Upper lobe of left lung (tissue), 6 donors: Measurements from ENCODE around the gene CERS6. TPM values are rescaled to one million over a fixed set of nuclear protein-coding genes. Genes with fewer than 3 reads are reported as not detected.

Experiments used
- ATAC-seq, 2 donors: fragments of 200-7000 bp; cut with Tn5 transposase; one replicate each; pipeline ENCODE4 v1.9.1; 2022; ENCODE audit warnings: mild to moderate bottlenecking in 2 of 2, moderate library complexity in 2 of 2; ENCODE audit not compliant: low FRiP score in 2 of 2
- DNase-seq, 2 donors: peaks; one replicate each; pipeline ENCODE4 v3.0.0-alpha.2; 2019 to 2020
- H3K27ac ChIP-seq, 4 donors: fragments of 200-600 bp; sonication (generic); one replicate each; pipeline ENCODE4 v1.5.1; 2016 to 2019
- H3K27me3 ChIP-seq, 4 donors: fragments of 200-600 bp; sonication (generic); one replicate each; pipeline ENCODE4 v1.5.1; 2017 to 2019
- H3K36me3 ChIP-seq, 4 donors: fragments of 200-600 bp; sonication (generic); one replicate each; pipeline ENCODE4 v1.5.1; 2016 to 2019
- H3K4me1 ChIP-seq, 4 donors: fragments of 200-600 bp; sonication (generic); one replicate each; pipeline ENCODE4 v1.5.1; 2018 to 2019
- H3K4me3 ChIP-seq, 4 donors: fragments of 200-600 bp; sonication (generic); one replicate each; pipeline ENCODE4 v1.5.1; 2017 to 2019; ENCODE audit warnings: mild to moderate bottlenecking in 2 of 4, moderate library complexity in 1 of 4
- H3K9me3 ChIP-seq, 4 donors: fragments of 200-600 bp; sonication (generic); one replicate each; pipeline ENCODE4 v1.5.1; 2018 to 2019
- CTCF ChIP-seq, 6 experiments: fragments of 450-650 bp in 4 of 6; fragments of 200-600 bp in 2 of 6; sonication (generic) in 2 of 6; IDR thresholded peaks; one replicate each; pipeline ENCODE4 v1.5.1; 2016 to 2019; ENCODE audit warnings: antibody characterized with exemption in 6 of 6
- EP300 ChIP-seq, 4 donors: sonication (generic); formaldehyde crosslinking; IDR thresholded peaks; one replicate each; pipeline ENCODE4 v1.5.1; 2017; ENCODE audit warnings: antibody characterized with exemption in 4 of 4, control low read depth in 2 of 4
- POLR2A ChIP-seq, 4 donors: fragments of 450-650 bp; IDR thresholded peaks; one replicate each; pipeline ENCODE4 v1.5.1; 2016 to 2017; ENCODE audit warnings: antibody characterized with exemption in 4 of 4, mild to moderate bottlenecking in 2 of 4
- POLR2AphosphoS5 ChIP-seq, 2 donors: sonication (generic); formaldehyde crosslinking; IDR thresholded peaks; one replicate each; pipeline ENCODE4 v1.5.1; 2017; ENCODE audit warnings: antibody characterized with exemption in 2 of 2
- WGBS, 2 donors: methylation state at CpG; one replicate each; pipeline ENCODE4 v1.1.5; 2017 to 2018; 5-methylcytosine and 5-hydroxymethylcytosine counted together
- total RNA-seq, 6 donors: library from RNA; depleted of rRNA in 4 of 6; stranded (reverse); fragments of >200 nt in 4 of 6; gene quantifications; one replicate each; pipeline versions ENCODE4 v1.1.0 to v1.2.1, GENCODE V29; 2016 to 2021
- donor health status: DM: no; HTN: no; CAD: no; lungs with moderate emphysema.
- donor health status: DM: no; HTN: yes; CAD: no; lungs with severe emphysema.

The CERS6 gene
- total RNA-seq, 6 donors from 2014 or later, result 7.3 to 24.7 (median 16.6) TPM

DNA sequence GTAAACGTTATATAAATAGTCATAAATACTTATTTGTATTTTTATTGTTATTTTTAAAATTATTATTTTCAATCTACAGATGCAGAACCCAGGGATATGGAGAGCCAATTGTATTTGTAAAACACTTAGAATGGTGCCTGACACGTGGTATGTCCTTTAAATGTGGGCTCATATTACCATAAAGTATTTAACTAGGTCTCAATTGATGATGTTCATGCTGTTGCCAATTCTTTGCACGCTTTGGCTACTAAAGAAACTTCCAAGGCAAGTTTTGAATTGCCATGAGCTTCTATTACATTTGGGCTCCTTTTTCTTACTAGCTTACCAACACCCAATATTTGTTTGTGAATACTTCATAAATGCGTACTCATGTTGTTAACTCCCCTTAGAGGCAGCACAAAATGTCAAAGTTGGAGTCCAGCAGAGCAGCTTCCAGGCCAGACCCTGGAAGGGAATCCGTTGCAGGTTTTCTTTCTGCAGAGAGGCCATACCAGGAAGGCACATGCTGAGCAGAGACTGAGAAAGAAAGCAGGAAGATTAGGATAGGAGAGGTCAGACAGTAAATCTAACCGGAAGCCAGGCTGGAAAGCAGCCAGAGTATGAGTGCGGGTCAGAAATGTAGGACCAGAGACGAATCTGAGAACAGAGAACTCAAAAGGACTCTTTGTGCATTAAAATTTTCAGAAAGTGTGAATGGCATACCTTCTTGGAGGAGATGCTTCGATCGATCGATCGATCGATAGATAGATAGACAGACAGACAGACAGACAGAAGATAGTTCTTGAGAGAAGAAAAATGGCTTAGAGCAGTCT is 342.2 kb downstream of the CERS6 start:
- Histone ChIP-seq H3K27ac (peak overlapping the region in 1 of 4 donors; percentile 70), H3K27me3 (no peaks in the 10 kb centered on the region), H3K4me1 (peaks cover 13 to 16% (median 15%) of the 10 kb centered on the region in 4 donors), H3K9me3 (no peaks in the 10 kb centered on the region), H3K36me3 (no peaks in the 10 kb centered on the region), H3K4me3 (no peak overlapping the region)
- WGBS, 2 donors, result 63 to 64% methylated on average over 13 of the region's 13 CpGs
- no peak for ATAC-seq
- no peak for DNase-seq
- TF ChIP-seq POLR2A (IDR thresholded peaks at IDR 0.05) (no peak), POLR2AphosphoS5 (IDR thresholded peaks at IDR 0.05) (no peak), CTCF (IDR thresholded peaks at IDR 0.05) (no peak), EP300 (IDR thresholded peaks at IDR 0.05) (no peak)

- Histone ChIP-seq H3K9me3 (no peaks in the 10 kb centered on the region), H3K27me3 (no peaks in the 10 kb centered on the region), H3K36me3 (no peaks in the 10 kb centered on the region), H3K4me1 (peaks cover 13 to 21% (median 15%) of the 10 kb centered on the region in 4 donors), H3K27ac (peak overlapping the region in 2 of 4 donors; percentile 70 to 73), H3K4me3 (no peak overlapping the region)
- ATAC-seq (no peak), DNase-seq (no peak)
- WGBS, 2 donors, result 48 to 58% methylated on average over 1 of the region's 1 CpG
- TF ChIP-seq CTCF (IDR thresholded peaks at IDR 0.05) (no peak), EP300 (IDR thresholded peaks at IDR 0.05) (no peak), POLR2A (IDR thresholded peaks at IDR 0.05) (no peak)
These were observed 342.9 kb downstream of the CERS6 start for GRCh38 chr2:168798888-168799410.

DNA sequence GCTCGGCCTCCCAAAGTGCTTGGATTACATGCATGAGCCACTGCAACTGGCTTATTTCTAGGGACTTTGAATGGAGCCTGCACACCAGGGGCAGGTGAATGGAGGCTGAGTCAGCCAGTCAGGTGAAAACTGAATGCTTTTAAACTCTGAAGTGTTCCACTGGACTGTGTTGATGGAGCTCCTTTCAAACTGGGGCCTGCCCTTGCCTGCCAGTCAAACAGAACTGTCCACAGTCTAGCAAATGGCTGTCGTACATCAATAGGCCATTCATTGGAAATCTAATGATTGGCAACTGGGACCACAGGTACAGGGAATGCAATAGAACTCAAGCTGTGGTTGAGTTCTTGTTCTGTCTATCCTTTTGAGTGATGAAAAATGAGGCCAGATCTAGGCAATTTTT is 345.4 kb downstream of the CERS6 start:
- Histone ChIP-seq H3K9me3 (no peaks in the 10 kb centered on the region), H3K4me1 (peaks cover 8 to 21% (median 12%) of the 10 kb centered on the region in 4 donors), H3K36me3 (no peaks in the 10 kb centered on the region), H3K4me3 (no peak overlapping the region), H3K27ac (peak overlapping the region; percentile 54 to 85 (median 72)), H3K27me3 (no peaks in the 10 kb centered on the region)
- ATAC-seq, result no peak
- WGBS, 2 donors, result 46 to 50% methylated on average over 2 of the region's 2 CpGs
- no peak for DNase-seq
- TF ChIP-seq POLR2AphosphoS5 (IDR thresholded peaks at IDR 0.05), result no peak
- TF ChIP-seq CTCF (IDR thresholded peaks at IDR 0.05), result no peak
- TF ChIP-seq EP300 (IDR thresholded peaks at IDR 0.05), result no peak
- TF ChIP-seq POLR2A (IDR thresholded peaks at IDR 0.05), result no peak

DNA sequence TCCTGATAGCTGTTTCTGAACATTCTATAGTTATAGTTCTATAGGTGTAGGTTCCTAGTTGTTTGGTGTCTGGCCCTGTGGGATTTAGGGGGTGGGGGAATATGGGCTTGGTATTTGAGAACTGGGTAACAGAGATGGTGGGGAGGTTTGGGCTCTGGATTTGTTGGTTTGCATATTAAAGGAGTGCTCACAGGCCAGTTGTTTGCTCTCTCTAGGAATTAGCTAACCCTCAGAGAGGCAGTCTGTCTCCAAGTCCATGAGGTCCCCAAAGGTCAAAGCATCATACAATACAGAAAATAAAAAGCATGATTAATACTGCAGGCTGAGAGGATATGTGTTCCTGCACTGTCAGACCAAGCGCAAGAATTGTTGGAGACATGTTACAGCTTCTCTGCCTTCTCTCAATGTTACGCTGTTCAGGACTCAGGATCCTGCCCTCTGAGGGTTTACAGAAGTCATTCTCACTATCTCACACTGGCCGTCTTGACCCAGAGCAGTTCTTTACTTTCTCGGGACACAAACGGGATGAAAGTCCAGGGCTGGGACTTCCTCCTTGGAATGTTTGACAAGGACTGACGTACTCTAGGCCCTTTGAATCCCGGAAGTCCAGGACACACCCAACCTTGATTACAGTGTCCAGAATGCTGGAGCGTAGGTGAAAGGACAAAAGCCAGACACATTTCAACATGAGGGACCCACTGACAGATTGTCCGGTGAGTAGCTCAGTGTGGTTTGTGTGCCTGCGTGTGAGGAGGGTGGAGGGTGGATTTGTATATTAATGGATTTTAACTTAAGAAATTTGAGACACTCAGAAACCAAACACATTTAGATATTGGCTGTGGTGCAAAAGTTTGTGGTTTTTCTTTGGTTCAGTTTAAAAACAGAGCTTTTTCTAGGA is 346.1 kb downstream of the CERS6 start, which contains the start of gene NOSTRIN:
Gene NOSTRIN, plus strand, starts transcription at position 677 of the 898 bp plus-strand sequence. Its CDS starts 10 bp downstream, at position 687.
- H3K4me1 ChIP-seq, result peaks cover 8 to 20% (median 12%) of the 10 kb centered on the region in 4 donors
- TF ChIP-seq POLR2AphosphoS5 (IDR thresholded peaks at IDR 0.05) (peak; percentile 88 to 90), CTCF (IDR thresholded peaks at IDR 0.05) (no peak), POLR2A (IDR thresholded peaks at IDR 0.05) (peak in 2 of 4 donors; percentile 55 to 62), EP300 (IDR thresholded peaks at IDR 0.05) (peak in 3 of 4 donors; percentile 38 to 93 (median 91))
- DNase-seq (peak in 1 of 2 donors; percentile 60), ATAC-seq (peak; percentile 82 to 86)
- no peaks in the 10 kb centered on the region for H3K9me3 ChIP-seq
- peaks cover 0 to 3% (median 0%) of the 10 kb centered on the region in 4 donors for H3K36me3 ChIP-seq
- no peaks in the 10 kb centered on the region for H3K27me3 ChIP-seq
- peak within 1 kb of the TSS in 3 of 4 donors; percentile 34 to 45 (median 42) for H3K4me3 ChIP-seq
- H3K27ac ChIP-seq, result peak within 1 kb of the TSS; percentile 68 to 85 (median 72)
- WGBS, 2 donors, result 28 to 40% methylated on average over 10 of the region's 10 CpGs
